NCI-H345 treated with DMSO at 0.1 percent for 48 hours (cell line): ENCODE results near the gene BEST4.
A peak's percentile ranks its signal among the peaks of the same experiment; 100 is the strongest.
"Not testable (repeated sequence)": the region's sequence is repeated elsewhere in the genome, so short reads cannot be mapped to it uniquely, and the experiment has no call there.

Experiments used
- DNase-seq: peaks from one replicate; lab custom pipeline; 2025; ENCODE audit not compliant: unreplicated experiment; lab: John Stamatoyannopoulos, UW

The BEST4 gene

GRCh38 chr1:44819608-44820327 is 31.8 kb upstream of the BEST4 start:
- no peak for DNase-seq

GRCh38 chr1:44819196-44819607 is 31.2 kb upstream of the BEST4 start:
- DNase-seq = no peak

GRCh38 chr1:44817771-44818495 is 30.0 kb upstream of the BEST4 start:
- no peak for DNase-seq

GRCh38 chr1:44817307-44817706 is 29.3 kb upstream of the BEST4 start:
- no peak for DNase-seq

GRCh38 chr1:44815926-44816325 is 28.0 kb upstream of the BEST4 start:
- DNase-seq = not testable (repeated sequence)

- no peak for DNase-seq
Observed at GRCh38 chr1:44812822-44813543, 25.0 kb upstream of the BEST4 start.

- no peak for DNase-seq
Observed at GRCh38 chr1:44811234-44811633, 23.3 kb upstream of the BEST4 start.

- not testable (repeated sequence) for DNase-seq
Observed at GRCh38 chr1:44810762-44811105, 22.8 kb upstream of the BEST4 start.

- DNase-seq = peak; percentile 26
Observed at GRCh38 chr1:44810101-44810761, 22.3 kb upstream of the BEST4 start.

GRCh38 chr1:44808938-44809917 is 21.3 kb upstream of the BEST4 start:
- no peak for DNase-seq

GRCh38 chr1:44808063-44808937 is 20.3 kb upstream of the BEST4 start, which contains the start of gene BTBD19:
BTBD19 (plus strand) TSS chr1:44808523; CDS start chr1:44808821, 298 bp downstream.
- no peak for DNase-seq

- DNase-seq = no peak
Observed at GRCh38 chr1:44807364-44808062, 19.5 kb upstream of the BEST4 start.

GRCh38 chr1:44806704-44807363 is 18.9 kb upstream of the BEST4 start, which contains the start of gene DYNLT4:
DYNLT4 (minus strand) TSS chr1:44807351; CDS start chr1:44806668, 683 bp downstream.
- DNase-seq = no peak

GRCh38 chr1:44806025-44806703 is 18.2 kb upstream of the BEST4 start:
- DNase-seq = no peak

- no peak for DNase-seq
Observed at GRCh38 chr1:44805311-44806024, 17.5 kb upstream of the BEST4 start.

- DNase-seq = no peak
Observed at GRCh38 chr1:44803312-44804095, 15.5 kb upstream of the BEST4 start.
